H1 (cell line): ENCODE measurements around the gene SEZ6L. TPM values are rescaled to one million over a fixed set of nuclear protein-coding genes. Genes with fewer than 3 reads are reported as not detected.

Source experiments
- CTCF ChIA-PET: fragments of 300-600 bp; sonication (Branson Sonifier 250); formaldehyde crosslinking; loops from one replicate; lab custom pipeline; 2021; ENCODE audit not compliant: partially characterized antibody; lab: Charles Lee
- POLR2A ChIA-PET: fragments of 300-600 bp; sonication (Branson Sonifier 250); formaldehyde crosslinking; loops from one replicate; lab custom pipeline; 2021; ENCODE audit warnings: inconsistent platforms; ENCODE audit not compliant: partially characterized antibody; lab: Charles Lee
- DNase-seq, 2 experiments: peaks; one replicate each; pipeline versions ENCODE4 v3.0.0 to v3.0.0-alpha.2; 2010 to 2022; ENCODE audit warnings: low spot score in 2 of 2, low read depth in 1 of 2, mixed read lengths in 1 of 2
- FAIRE-seq: peaks from 2 replicates; lab custom pipeline; 2011; peaks lifted over from hg19 to GRCh38; lab: Jason Lieb, UNC
- H2AFZ ChIP-seq: 2 replicates; pipeline ENCODE4 v1.8.1; 2012; ENCODE audit warnings: low read length, inconsistent platforms
- H2AK5ac ChIP-seq: 2 replicates; pipeline ENCODE4 v1.6.1; 2013; ENCODE audit warnings: low read depth, low read length
- H2BK120ac ChIP-seq: replicated peaks from 2 replicates; pipeline ENCODE3; 2013; ENCODE audit warnings: low read depth, low read length, inconsistent platforms
- H2BK12ac ChIP-seq: 2 replicates; pipeline ENCODE4 v1.6.1; 2013; ENCODE audit warnings: low read depth, low read length
- H2BK15ac ChIP-seq: 2 replicates; pipeline ENCODE4 v1.6.1; 2013; ENCODE audit warnings: low read length
- H2BK20ac ChIP-seq: 2 replicates; pipeline ENCODE4 v1.6.1; 2013; ENCODE audit warnings: low read length
- H2BK5ac ChIP-seq: 2 replicates; pipeline ENCODE4 v1.6.1; 2013; ENCODE audit warnings: low read depth, low read length
- H3K14ac ChIP-seq: 2 replicates; pipeline ENCODE4 v1.6.1; 2013; ENCODE audit warnings: inconsistent platforms; ENCODE audit not compliant: insufficient read length
- H3K18ac ChIP-seq: 2 replicates; pipeline ENCODE4 v1.6.1; 2013; ENCODE audit warnings: low read length; ENCODE audit errors: extremely low read depth
- H3K23ac ChIP-seq: 2 replicates; pipeline ENCODE4 v1.6.1; 2013; ENCODE audit warnings: inconsistent platforms; ENCODE audit not compliant: insufficient read length
- H3K23me2 ChIP-seq: 2 replicates; pipeline ENCODE4 v1.6.1; 2013; ENCODE audit warnings: low read depth, low read length
- H3K27ac ChIP-seq: 2 replicates; pipeline ENCODE4 v1.6.1; 2011; ENCODE audit warnings: low read depth, low read length, inconsistent platforms
- H3K27me3 ChIP-seq, 4 experiments: replicated peaks in 1 of 4; 1 replicate in 1 of 4; 2 replicates in 3 of 4; pipeline versions ENCODE4 v1.6.1 to v1.8.1; 2011 to 2013; ENCODE audit warnings: low read length in 3 of 4, mild to moderate bottlenecking in 3 of 4, inconsistent platforms in 2 of 4, mixed read lengths in 2 of 4, moderate library complexity in 1 of 4; ENCODE audit not compliant: control insufficient read depth in 3 of 4, insufficient read depth in 3 of 4; ENCODE audit errors: extremely low read depth in 1 of 4
- H3K36me3 ChIP-seq, 4 experiments: 2 replicates each; pipeline versions ENCODE4 v1.6.1 to v1.8.1; 2011 to 2013; ENCODE audit warnings: mild to moderate bottlenecking in 4 of 4, low read length in 3 of 4, moderate library complexity in 2 of 4, control low read depth in 1 of 4, inconsistent platforms in 1 of 4; ENCODE audit not compliant: insufficient read depth in 4 of 4, control insufficient read depth in 2 of 4
- H3K4ac ChIP-seq: replicated peaks from 2 replicates; pipeline ENCODE3; 2013; ENCODE audit warnings: low read length, low read depth, mixed read lengths, inconsistent platforms; ENCODE audit not compliant: insufficient read length
- H3K4me1 ChIP-seq, 4 experiments: replicated peaks in 1 of 4; 1 replicate in 1 of 4; 2 replicates in 3 of 4; pipeline versions ENCODE4 v1.6.1 to v1.8.1; 2011 to 2013; ENCODE audit warnings: low read length in 3 of 4, inconsistent platforms in 2 of 4, mixed read lengths in 1 of 4; ENCODE audit not compliant: insufficient read depth in 4 of 4, control insufficient read depth in 3 of 4
- H3K4me2 ChIP-seq, 2 experiments: 2 replicates each; pipeline versions ENCODE4 v1.6.1 to v1.8.1; 2011 to 2013; ENCODE audit warnings: low read depth in 2 of 2, low read length in 2 of 2, control low read depth in 1 of 2, inconsistent platforms in 1 of 2, mild to moderate bottlenecking in 1 of 2; ENCODE audit not compliant: insufficient read depth in 1 of 2
- H3K4me3 ChIP-seq, 4 experiments: fragments of 200-600, 300-600 bp in 1 of 4; sonication (generic), shearing (Covaris generic), sonication (Bioruptor Twin) in 1 of 4; 2 replicates each; pipeline versions ENCODE4 v1.5.1 to v1.8.1; 2011 to 2016; ENCODE audit warnings: low read length in 4 of 4, low read depth in 3 of 4, control low read depth in 2 of 4, inconsistent platforms in 2 of 4, mild to moderate bottlenecking in 2 of 4, mixed read lengths in 1 of 4, moderate library complexity in 1 of 4; ENCODE audit not compliant: insufficient read depth in 2 of 4; ENCODE audit errors: extremely low read depth in 1 of 4
- H3K56ac ChIP-seq: replicated peaks from 2 replicates; pipeline ENCODE3; 2013; ENCODE audit warnings: low read depth, mild to moderate bottlenecking, mixed read lengths, low read length, inconsistent platforms; ENCODE audit not compliant: insufficient read length
- H3K79me1 ChIP-seq: 2 replicates; pipeline ENCODE4 v1.6.1; 2013; ENCODE audit warnings: low read depth, low read length, control low read depth
- H3K79me2 ChIP-seq, 2 experiments: 2 replicates each; pipeline versions ENCODE4 v1.6.1 to v1.8.1; 2012 to 2013; ENCODE audit warnings: low read length in 2 of 2, mild to moderate bottlenecking in 2 of 2, inconsistent platforms in 1 of 2; ENCODE audit not compliant: insufficient read depth in 2 of 2, control insufficient read depth in 1 of 2
- H3K9ac ChIP-seq, 4 experiments: replicated peaks in 1 of 4; 1 replicate in 1 of 4; 2 replicates in 3 of 4; pipeline versions ENCODE4 v1.6.1 to v1.8.1; 2011 to 2013; ENCODE audit warnings: low read depth in 3 of 4, low read length in 3 of 4, control low read depth in 2 of 4, mild to moderate bottlenecking in 2 of 4, moderate library complexity in 2 of 4, inconsistent platforms in 1 of 4; ENCODE audit errors: extremely low read depth in 1 of 4
- H3K9me3 ChIP-seq, 2 experiments: 2 replicates each; pipeline versions ENCODE4 v1.6.1 to v1.8.1; 2012 to 2013; ENCODE audit warnings: mild to moderate bottlenecking in 2 of 2, moderate library complexity in 2 of 2, control low read depth in 1 of 2, inconsistent platforms in 1 of 2, low read depth in 1 of 2, low read length in 1 of 2, mixed read lengths in 1 of 2; ENCODE audit not compliant: insufficient read depth in 2 of 2
- H4K20me1 ChIP-seq, 2 experiments: replicated peaks in 1 of 2; 2 replicates each; pipeline versions ENCODE3 to v1.8.1; 2011 to 2013; ENCODE audit warnings: inconsistent platforms in 2 of 2, low read length in 2 of 2, mild to moderate bottlenecking in 1 of 2; ENCODE audit not compliant: insufficient read depth in 2 of 2, control insufficient read depth in 1 of 2
- H4K5ac ChIP-seq: 2 replicates; pipeline ENCODE4 v1.6.1; 2013; ENCODE audit warnings: low read length, low read depth, mixed read lengths, inconsistent platforms; ENCODE audit not compliant: insufficient read length
- H4K8ac ChIP-seq: 2 replicates; pipeline ENCODE4 v1.8.0; 2013; ENCODE audit warnings: mild to moderate bottlenecking, moderate library complexity, low read length, inconsistent platforms; ENCODE audit not compliant: insufficient read depth; ENCODE audit errors: extremely low read depth
- H4K91ac ChIP-seq: replicated peaks from 2 replicates; pipeline ENCODE3; 2013; ENCODE audit warnings: low read length, mixed read lengths, inconsistent platforms; ENCODE audit not compliant: insufficient read length
- POU5F1 ChIP-seq: IDR thresholded peaks from 2 replicates; pipeline ENCODE4 v1.6.1; 2011; ENCODE audit warnings: low read depth, mild to moderate bottlenecking, low read length, moderate library complexity
- WGBS, 2 experiments: shearing (Covaris generic) in 1 of 2; methylation state at CpG; one replicate each; pipeline versions ENCODE4 v1.1.6 to v1.1.7; 2013 to 2015; ENCODE audit warnings: low lambda C conversion rate in 2 of 2, mixed read lengths in 2 of 2, inconsistent platforms in 1 of 2, low coverage in 1 of 2, missing lambda C conversion rate in 1 of 2; ENCODE audit not compliant: insufficient replicate concordance in 2 of 2, insufficient coverage in 1 of 2, insufficient read length in 1 of 2; ENCODE audit errors: extremely low coverage in 1 of 2, missing lambda C conversion rate in 1 of 2; 5-methylcytosine and 5-hydroxymethylcytosine counted together
- polyA plus RNA-seq, 7 experiments: library from polyadenylated mRNA; depleted of rRNA in 3 of 7; stranded (reverse) in 5 of 7; unstranded in 2 of 7; fragments of >200 nt in 5 of 7; fragments of 200-250 nt in 2 of 7; gene quantifications; 1 replicate in 5 of 7; 2 replicates in 1 of 7; 4 replicates in 1 of 7; pipeline versions ENCODE4 v1.2.1 to v1.2.3, GENCODE V29; 2011 to 2013; ENCODE audit warnings: missing spikeins in 2 of 7, mixed read lengths in 2 of 7
- total RNA-seq: library from RNA; stranded (reverse); fragmentation: NEBNext Ultra II Directional; extraction: Animal tissue kit (Norgen Biotek cat#: 25700); gene quantifications from 2 replicates; pipeline ENCODE4 v1.2.1, GENCODE V29; 2021

The SEZ6L gene
- total and polyA plus RNA-seq, 2 of the 8 experiments (the other 6 are each of a cell fraction or from before 2014, with no cell fraction given), result 0.06 to 0.33 TPM

DNA sequence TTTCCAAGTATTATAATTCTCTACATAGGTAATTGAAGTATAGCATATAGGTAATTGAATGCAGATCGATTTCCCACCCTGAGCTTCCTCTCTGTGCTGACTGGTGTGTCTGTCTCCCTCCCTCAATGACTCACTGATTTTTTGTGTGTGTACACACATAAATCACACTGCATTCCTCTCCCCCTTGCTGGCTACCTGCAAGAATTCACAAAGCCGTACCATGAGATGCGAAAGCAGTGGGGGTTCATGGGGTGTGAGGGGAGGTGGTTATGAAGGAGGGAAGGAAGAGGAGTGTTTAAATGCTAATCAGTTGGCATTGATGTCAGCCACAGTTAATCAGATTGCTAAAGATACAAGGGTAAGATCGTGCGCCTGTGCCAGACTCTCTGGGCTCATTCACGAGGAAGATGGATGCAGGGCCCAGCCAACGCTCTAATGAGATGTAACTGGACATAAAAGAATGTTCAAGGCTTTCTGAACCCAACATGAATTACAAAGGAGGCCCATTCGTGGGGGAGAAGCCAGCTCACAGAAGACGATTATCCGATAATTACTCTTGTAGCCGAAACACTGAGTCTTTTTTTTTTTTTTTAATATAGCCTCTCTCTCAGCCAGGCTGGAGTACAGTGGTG lies 107.4 kb downstream of the SEZ6L start:
- Histone ChIP-seq H3K23ac (no peak overlapping the region), H2BK20ac (no peak overlapping the region), H2AK5ac (no peak overlapping the region), H3K36me3 (no peaks in the 10 kb centered on the region), H2BK15ac (no peak overlapping the region), H2BK12ac (no peak overlapping the region), H3K9me3 (no peaks in the 10 kb centered on the region), H4K20me1 (no peaks in the 10 kb centered on the region), H4K8ac (no peak overlapping the region), H3K4me1 (peaks cover 0 to 5% (median 1%) of the 10 kb centered on the region in 4 experiments; a peak in 4 of 7 replicates), H3K18ac (no peak overlapping the region), H3K79me1 (no peaks in the 10 kb centered on the region), H4K91ac (no peak overlapping the region), H4K5ac (no peak overlapping the region), H2BK5ac (no peak overlapping the region), H3K27ac (no peak overlapping the region), H2AFZ (no peak overlapping the region), H3K9ac (no peak overlapping the region), H3K56ac (no peak overlapping the region), H3K4me3 (no peak overlapping the region), H3K4ac (no peak overlapping the region), H3K4me2 (no peak overlapping the region), H3K14ac (no peak overlapping the region), H3K23me2 (no peaks in the 10 kb centered on the region; the same call in 1 of the 2 replicates), H3K27me3 (no peaks in the 10 kb centered on the region), H2BK120ac (no peak overlapping the region), H3K79me2 (no peaks in the 10 kb centered on the region)
- POLR2A ChIA-PET, result no interaction called here
- DNase-seq (peak in 1 of 2 experiments; percentile 9), FAIRE-seq (peak; percentile 36)
- 85% methylated on average over 11 of the region's 11 CpGs; no CpG with 5 or more reads in 1 of the 2 experiments for WGBS, 2 experiments
- CTCF ChIA-PET, result interaction anchor here (0.6 to 1.8 kb wide), 4 partner anchors 16 to 89 kb away, joined by 3 to 5 read pairs (median 4); no protein-coding TSS in a partner anchor
- TF ChIP-seq POU5F1, result no peak
